K562 (cell line): Measurements from ENCODE around the gene CEACAM5.

Source experiments
- CTCF ChIP-seq, 3 experiments: IDR thresholded peaks in 2 of 3; conservative IDR thresholded peaks in 1 of 3; 2 replicates each; pipeline ENCODE4 v1.5.1; 2011 to 2012; ENCODE audit warnings: low read length in 3 of 3, mild to moderate bottlenecking in 3 of 3, control low read depth in 2 of 3, improper control_type of control experiment in 1 of 3, inconsistent platforms in 1 of 3, low read depth in 1 of 3, mixed read lengths in 1 of 3, moderate library complexity in 1 of 3; ENCODE audit not compliant: insufficient read depth in 2 of 3
- KLF6 ChIP-seq: fragments of 250-450 bp; sonication (Bioruptor Pico); IDR thresholded peaks from 2 replicates; pipeline ENCODE4 v1.4.0; 2020; ENCODE audit warnings: mild to moderate bottlenecking, moderate library complexity, borderline replicate concordance
- RCOR1 ChIP-seq, 2 experiments: IDR thresholded peaks; 2 replicates each; pipeline ENCODE4 v1.6.1; 2012; ENCODE audit warnings: low read depth in 2 of 2, low read length in 2 of 2, borderline replicate concordance in 1 of 2, improper control_type of control experiment in 1 of 2
- ZNF239 ChIP-seq: fragments of 250-450 bp; sonication (Bioruptor Pico); IDR thresholded peaks from 2 replicates; pipeline ENCODE4 v1.4.0; 2020; ENCODE audit warnings: mild to moderate bottlenecking
- ZSCAN29 ChIP-seq: fragments of 450-650 bp; IDR thresholded peaks from 2 replicates; pipeline ENCODE4 v1.6.1; 2017
- TF ChIP-seq, protein P1 (sequence below), 2 experiments: fragments of 450-650 bp in 1 of 2; sonication (generic) in 1 of 2; formaldehyde crosslinking in 1 of 2; IDR thresholded peaks; 2 replicates each; pipeline versions ENCODE4 v1.7.1 to v1.9.0; 2016 to 2022; ENCODE audit warnings: inconsistent platforms in 1 of 2, mild to moderate bottlenecking in 1 of 2, missing genetic modification reagents in 1 of 2
- TF ChIP-seq, protein P2 (sequence below): fragments of 450-650 bp; conservative IDR thresholded peaks from 2 replicates; pipeline ENCODE4 v1.6.1; 2016; ENCODE audit warnings: missing genetic modification characterization, low read depth, mild to moderate bottlenecking, missing compliant biosample characterization, moderate library complexity

DNA sequence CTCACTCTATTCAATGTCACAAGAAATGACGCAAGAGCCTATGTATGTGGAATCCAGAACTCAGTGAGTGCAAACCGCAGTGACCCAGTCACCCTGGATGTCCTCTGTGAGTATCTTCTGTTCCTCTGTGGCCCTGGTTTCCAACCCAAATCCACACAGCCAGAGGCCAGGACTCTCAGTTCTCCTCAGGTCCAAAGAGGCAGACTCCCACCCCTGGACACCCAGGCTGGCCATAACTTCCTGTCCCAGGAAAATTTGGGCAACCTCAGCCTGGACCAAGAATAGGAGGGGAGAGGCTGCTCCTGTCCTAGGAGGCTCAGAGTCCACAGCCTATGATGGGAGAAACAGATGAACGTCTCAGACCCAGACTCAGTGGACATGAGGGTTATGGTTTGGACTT, 11.7 kb downstream of the CEACAM5 start:
- TF ChIP-seq, protein P1, sequence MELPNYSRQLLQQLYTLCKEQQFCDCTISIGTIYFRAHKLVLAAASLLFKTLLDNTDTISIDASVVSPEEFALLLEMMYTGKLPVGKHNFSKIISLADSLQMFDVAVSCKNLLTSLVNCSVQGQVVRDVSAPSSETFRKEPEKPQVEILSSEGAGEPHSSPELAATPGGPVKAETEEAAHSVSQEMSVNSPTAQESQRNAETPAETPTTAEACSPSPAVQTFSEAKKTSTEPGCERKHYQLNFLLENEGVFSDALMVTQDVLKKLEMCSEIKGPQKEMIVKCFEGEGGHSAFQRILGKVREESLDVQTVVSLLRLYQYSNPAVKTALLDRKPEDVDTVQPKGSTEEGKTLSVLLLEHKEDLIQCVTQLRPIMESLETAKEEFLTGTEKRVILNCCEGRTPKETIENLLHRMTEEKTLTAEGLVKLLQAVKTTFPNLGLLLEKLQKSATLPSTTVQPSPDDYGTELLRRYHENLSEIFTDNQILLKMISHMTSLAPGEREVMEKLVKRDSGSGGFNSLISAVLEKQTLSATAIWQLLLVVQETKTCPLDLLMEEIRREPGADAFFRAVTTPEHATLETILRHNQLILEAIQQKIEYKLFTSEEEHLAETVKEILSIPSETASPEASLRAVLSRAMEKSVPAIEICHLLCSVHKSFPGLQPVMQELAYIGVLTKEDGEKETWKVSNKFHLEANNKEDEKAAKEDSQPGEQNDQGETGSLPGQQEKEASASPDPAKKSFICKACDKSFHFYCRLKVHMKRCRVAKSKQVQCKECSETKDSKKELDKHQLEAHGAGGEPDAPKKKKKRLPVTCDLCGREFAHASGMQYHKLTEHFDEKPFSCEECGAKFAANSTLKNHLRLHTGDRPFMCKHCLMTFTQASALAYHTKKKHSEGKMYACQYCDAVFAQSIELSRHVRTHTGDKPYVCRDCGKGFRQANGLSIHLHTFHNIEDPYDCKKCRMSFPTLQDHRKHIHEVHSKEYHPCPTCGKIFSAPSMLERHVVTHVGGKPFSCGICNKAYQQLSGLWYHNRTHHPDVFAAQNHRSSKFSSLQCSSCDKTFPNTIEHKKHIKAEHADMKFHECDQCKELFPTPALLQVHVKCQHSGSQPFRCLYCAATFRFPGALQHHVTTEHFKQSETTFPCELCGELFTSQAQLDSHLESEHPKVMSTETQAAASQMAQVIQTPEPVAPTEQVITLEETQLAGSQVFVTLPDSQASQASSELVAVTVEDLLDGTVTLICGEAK (IDR thresholded peaks at IDR 0.05), result no peak
- TF ChIP-seq, protein P1 (CRISPR knock-in tag; IDR thresholded peaks at IDR 0.05), result no peak
- no peak for TF ChIP-seq ZSCAN29
- TF ChIP-seq RCOR1 (IDR thresholded peaks at IDR 0.05; ENCODE audit: borderline replicate concordance in 1 of 2, low read depth in 2 of 2, low read length in 2 of 2), result no peak
- no peak for TF ChIP-seq CTCF (IDR thresholded peaks at IDR 0.05 in 2 of 3, conservative IDR thresholded peaks at IDR 0.05 in 1 of 3; ENCODE audit: insufficient read depth in 2 of 3, low read depth in 1 of 3, low read length in 3 of 3)
- no peak for TF ChIP-seq KLF6 (CRISPR knock-in tag)
- no peak for TF ChIP-seq ZNF239 (CRISPR knock-in tag)
- TF ChIP-seq, protein P2, sequence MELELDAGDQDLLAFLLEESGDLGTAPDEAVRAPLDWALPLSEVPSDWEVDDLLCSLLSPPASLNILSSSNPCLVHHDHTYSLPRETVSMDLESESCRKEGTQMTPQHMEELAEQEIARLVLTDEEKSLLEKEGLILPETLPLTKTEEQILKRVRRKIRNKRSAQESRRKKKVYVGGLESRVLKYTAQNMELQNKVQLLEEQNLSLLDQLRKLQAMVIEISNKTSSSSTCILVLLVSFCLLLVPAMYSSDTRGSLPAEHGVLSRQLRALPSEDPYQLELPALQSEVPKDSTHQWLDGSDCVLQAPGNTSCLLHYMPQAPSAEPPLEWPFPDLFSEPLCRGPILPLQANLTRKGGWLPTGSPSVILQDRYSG (tag), result no peak
